GM18517 (cell line): ENCODE data around the gene FMO3.

ENCODE experiments used
- ATAC-seq: cut with Tn5 transposase; IDR thresholded peaks from one replicate; pipeline ENCODE4 v1.9.1; 2021; ENCODE audit warnings: mild to moderate bottlenecking, moderate library complexity; ENCODE audit not compliant: unreplicated experiment

Gene FMO3

GRCh38 chr1:171115280-171115897, 24.7 kb downstream of the FMO3 start:
- ATAC-seq: no peak

GRCh38 chr1:171116676-171117075, 26.0 kb downstream of the FMO3 start:
- no peak for ATAC-seq

- ATAC-seq: no peak
Measured at GRCh38 chr1:171117085-171117484, 26.4 kb downstream of the FMO3 start.

- no peak for ATAC-seq
Measured at GRCh38 chr1:171119648-171120047, 28.9 kb downstream of the FMO3 start.

GRCh38 chr1:171122299-171122698, 31.6 kb downstream of the FMO3 start:
- ATAC-seq: no peak

GRCh38 chr1:171122893-171123292, 32.2 kb downstream of the FMO3 start:
- ATAC-seq: no peak

GRCh38 chr1:171126504-171126903, 35.8 kb downstream of the FMO3 start:
- ATAC-seq: no peak

- no peak for ATAC-seq
Measured at GRCh38 chr1:171127099-171127498, 36.4 kb downstream of the FMO3 start.

GRCh38 chr1:171127501-171127900, 36.8 kb downstream of the FMO3 start:
- ATAC-seq: no peak

- ATAC-seq: no peak
Measured at GRCh38 chr1:171128463-171128862, 37.8 kb downstream of the FMO3 start.

GRCh38 chr1:171134204-171134923, 43.7 kb downstream of the FMO3 start:
- ATAC-seq: no peak

GRCh38 chr1:171137580-171137979, 46.9 kb downstream of the FMO3 start:
- ATAC-seq: no peak

- no peak for ATAC-seq
Measured at GRCh38 chr1:171138980-171139379, 48.3 kb downstream of the FMO3 start.

- no peak for ATAC-seq
Measured at GRCh38 chr1:171139890-171140289, 49.2 kb downstream of the FMO3 start.

- ATAC-seq: no peak
Measured at GRCh38 chr1:171140401-171140800, 49.7 kb downstream of the FMO3 start.

GRCh38 chr1:171140956-171141687, 50.4 kb downstream of the FMO3 start:
- ATAC-seq: no peak

- no peak for ATAC-seq
Measured at GRCh38 chr1:171141688-171142415, 51.1 kb downstream of the FMO3 start.

- no peak for ATAC-seq
Measured at GRCh38 chr1:171142416-171143385, 52.0 kb downstream of the FMO3 start.

- no peak for ATAC-seq
Measured at GRCh38 chr1:171150156-171150555, 59.5 kb downstream of the FMO3 start.

- no peak for ATAC-seq
Measured at GRCh38 chr1:171152549-171152948, 61.8 kb downstream of the FMO3 start.
